Kidney epithelial cell (primary cell): Measurements from ENCODE around the gene HOMER2. TPM values are rescaled to one million over a fixed set of nuclear protein-coding genes. Genes with fewer than 3 reads are reported as not detected.

ENCODE experiments used
- DNase-seq: peaks from one replicate; pipeline ENCODE4 v3.0.0-alpha.2; 2010; ENCODE audit warnings: low read depth
- H3K27me3 ChIP-seq: 2 replicates; pipeline ENCODE4 v1.6.0; 2011; ENCODE audit warnings: low read length; ENCODE audit not compliant: control insufficient read depth, insufficient read depth
- H3K36me3 ChIP-seq: 2 replicates; pipeline ENCODE4 v1.5.1; 2011; ENCODE audit warnings: low read length; ENCODE audit not compliant: control insufficient read depth, insufficient read depth
- H3K4me3 ChIP-seq: 2 replicates; pipeline ENCODE4 v1.5.1; 2011; ENCODE audit warnings: low read depth, mild to moderate bottlenecking, control low read depth, low read length
- CTCF ChIP-seq: IDR thresholded peaks from 2 replicates; pipeline ENCODE4 v1.5.1; 2011; ENCODE audit warnings: mild to moderate bottlenecking, moderate library complexity, low read length, control low read depth, inconsistent platforms; ENCODE audit not compliant: insufficient read depth, poor library complexity, severe bottlenecking
- total RNA-seq: library from RNA; depleted of rRNA; stranded (reverse); fragments of >200 nt; gene quantifications from 2 replicates; pipeline ENCODE4 v1.2.3, GENCODE V29; 2015

HOMER2 gene
- total RNA-seq, 1 donor from 2014 or later, result 56.4 TPM

- no peak for DNase-seq
- TF ChIP-seq CTCF, result no peak
- peaks cover 1% of the 10 kb centered on the region for H3K36me3 ChIP-seq
- H3K4me3 ChIP-seq, result no peak overlapping the region
- no peaks in the 10 kb centered on the region for H3K27me3 ChIP-seq
Observed at GRCh38 chr15:82852941-82853561, 99.5 kb downstream of the HOMER2 start.

- Histone ChIP-seq H3K36me3 (peaks cover 1% of the 10 kb centered on the region), H3K4me3 (no peak overlapping the region), H3K27me3 (no peaks in the 10 kb centered on the region)
- DNase-seq, result no peak
- TF ChIP-seq CTCF, result no peak
Observed at GRCh38 chr15:82851981-82852511, 100.5 kb downstream of the HOMER2 start.

DNA sequence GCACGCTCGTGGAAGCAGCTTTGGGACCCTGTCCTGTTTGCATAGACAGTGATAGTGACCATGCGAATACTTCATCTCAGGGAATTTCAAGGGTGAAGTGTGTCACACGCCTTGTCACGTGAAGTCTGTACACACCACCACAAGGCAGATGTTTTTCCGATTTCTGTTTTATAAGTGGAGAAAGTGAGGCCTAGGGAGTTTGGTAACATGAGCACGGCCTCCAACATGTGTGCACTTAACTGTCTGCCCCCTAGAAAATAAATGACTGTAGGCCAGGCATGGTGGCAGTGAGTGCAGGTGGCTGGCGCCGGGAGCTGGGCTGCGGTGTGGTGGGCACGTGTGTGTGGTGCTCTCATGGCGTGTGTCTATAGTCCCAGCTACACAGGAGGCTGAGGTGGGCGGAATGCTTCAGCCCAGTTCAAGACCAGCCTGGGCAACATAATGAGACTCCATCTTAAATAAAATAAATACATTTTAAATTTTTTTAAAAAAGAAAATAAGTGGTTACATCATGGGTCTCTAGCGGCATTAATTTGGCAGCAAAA lies 101.1 kb downstream of the HOMER2 start:
- H3K4me3 ChIP-seq, result no peak overlapping the region
- DNase-seq, result no peak
- peaks cover 1% of the 10 kb centered on the region for H3K36me3 ChIP-seq
- no peak for TF ChIP-seq CTCF
- H3K27me3 ChIP-seq, result no peaks in the 10 kb centered on the region

- Histone ChIP-seq H3K27me3 (no peaks in the 10 kb centered on the region), H3K36me3 (peaks cover 1% of the 10 kb centered on the region), H3K4me3 (no peak overlapping the region)
- no peak for TF ChIP-seq CTCF
- no peak for DNase-seq
Observed at GRCh38 chr15:82850731-82851130, 101.8 kb downstream of the HOMER2 start.

DNA sequence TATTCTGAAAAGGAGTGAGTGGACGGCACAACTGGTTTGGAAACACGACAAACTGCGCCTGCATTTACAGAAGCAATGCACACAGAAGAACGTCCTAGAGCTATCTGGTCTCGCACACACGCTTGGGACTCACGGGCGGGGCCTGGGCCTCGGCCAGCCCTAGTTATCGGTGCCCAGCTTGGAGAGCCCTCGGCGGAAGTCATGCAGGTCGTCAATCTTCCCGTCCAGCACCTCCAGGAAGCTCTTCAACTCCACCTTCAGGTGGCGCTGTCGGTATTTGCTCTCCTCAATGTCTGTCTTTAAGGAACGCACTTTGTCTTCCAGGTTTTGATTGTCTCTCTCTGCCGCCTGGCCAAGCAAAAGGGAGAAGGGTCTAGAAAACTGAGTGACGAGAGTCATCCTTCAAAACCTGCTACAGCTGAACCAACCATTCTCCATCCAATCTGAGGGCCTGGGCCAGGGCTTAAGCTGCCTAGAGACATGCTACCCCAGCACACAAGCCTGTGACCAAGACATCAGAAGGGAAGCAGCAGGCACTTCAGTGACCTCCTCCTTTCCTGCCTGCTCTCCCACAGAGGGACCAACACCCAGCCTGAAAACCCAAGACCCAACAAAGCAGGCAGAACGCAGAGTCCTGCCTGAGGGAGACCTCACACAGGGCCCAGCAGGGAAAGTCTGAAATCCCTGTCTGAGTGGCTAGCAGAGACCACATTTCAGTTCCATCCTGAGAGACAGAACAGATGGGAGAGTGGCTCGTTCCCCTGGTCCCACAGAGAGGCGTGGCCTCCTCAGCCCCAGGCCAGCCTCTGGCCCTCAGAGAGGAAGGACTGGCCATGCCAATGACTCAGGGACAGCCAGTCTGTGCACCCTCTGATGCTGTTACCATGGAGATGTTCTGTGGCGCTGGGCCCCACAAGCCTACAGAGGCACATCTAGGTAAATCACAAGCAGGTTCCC lies 102.7 kb downstream of the HOMER2 start:
- Histone ChIP-seq H3K27me3 (no peaks in the 10 kb centered on the region), H3K4me3 (no peak overlapping the region), H3K36me3 (peaks cover 1% of the 10 kb centered on the region)
- peak; percentile 79 for TF ChIP-seq CTCF
- DNase-seq, result peak; percentile 67
